ENCODE results near the gene DPP6.

Gene DPP6

DNA sequence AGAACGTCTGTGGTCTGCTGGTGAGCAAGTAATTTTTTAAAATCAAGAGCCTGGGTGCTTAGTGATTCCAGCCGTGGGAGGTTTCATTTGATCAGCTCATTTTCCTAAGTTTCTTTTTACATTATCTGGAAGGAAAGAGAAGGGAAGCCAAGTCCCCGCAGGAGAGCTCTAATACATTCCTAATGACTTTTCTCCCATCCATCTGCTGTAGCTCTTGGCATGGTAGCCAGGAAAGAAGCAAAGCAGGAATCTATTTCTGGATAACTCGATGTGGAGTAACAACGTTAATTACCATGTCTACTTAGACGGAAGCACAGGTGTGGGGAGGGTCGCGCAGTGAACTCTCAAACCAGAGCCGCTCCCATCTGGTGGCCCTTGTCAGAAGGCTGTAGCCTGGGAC is 828.8 kb downstream of the DPP6 start:
- no peaks in the 10 kb centered on the region for H3K4me1 ChIP-seq (ENCODE audit: insufficient read depth, low read length)
- no peak overlapping the region for H3K4me3 ChIP-seq (ENCODE audit: low read length)
- no peaks in the 10 kb centered on the region for H3K36me3 ChIP-seq (ENCODE audit: insufficient read depth, low read length)

DNA sequence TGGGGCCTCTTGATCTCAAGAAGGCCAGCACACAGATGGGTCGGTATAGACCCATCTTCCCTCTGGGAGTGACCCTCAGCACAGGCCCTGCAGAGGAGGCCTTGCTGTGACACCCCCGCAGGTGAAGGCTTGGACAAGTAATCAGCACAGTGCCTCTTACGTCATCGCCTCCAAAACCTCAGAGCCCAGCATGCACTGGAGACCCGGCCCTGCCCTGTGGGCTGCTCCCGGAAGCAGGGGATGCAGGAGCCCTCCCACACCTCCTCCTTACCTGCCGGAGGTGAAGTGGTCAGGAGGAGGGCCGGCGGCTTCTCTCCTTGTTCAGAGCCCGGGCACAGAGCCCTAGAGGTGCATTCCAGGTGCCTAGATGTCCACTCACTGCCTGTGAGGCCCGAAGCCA is 829.3 kb downstream of the DPP6 start:
- Histone ChIP-seq H3K4me3 (ENCODE audit: low read length) (no peak overlapping the region), H3K9me3 (ENCODE audit: low read length) (no peaks in the 10 kb centered on the region), H3K4me1 (ENCODE audit: insufficient read depth, low read length) (no peaks in the 10 kb centered on the region), H3K36me3 (ENCODE audit: insufficient read depth, low read length) (no peaks in the 10 kb centered on the region), H3K27me3 (ENCODE audit: insufficient read depth, low read length) (peaks cover 5% of the 10 kb centered on the region), H2AFZ (ENCODE audit: low read depth, low read length) (no peak overlapping the region)

More for the DNA sequence above, 828.8 kb downstream of the DPP6 start:
- Histone ChIP-seq H3K27me3 (ENCODE audit: insufficient read depth, low read length) (peaks cover under 1% of the 10 kb centered on the region), H2AFZ (ENCODE audit: low read depth, low read length) (no peak overlapping the region), H3K9me3 (ENCODE audit: low read length) (no peaks in the 10 kb centered on the region)

DNA sequence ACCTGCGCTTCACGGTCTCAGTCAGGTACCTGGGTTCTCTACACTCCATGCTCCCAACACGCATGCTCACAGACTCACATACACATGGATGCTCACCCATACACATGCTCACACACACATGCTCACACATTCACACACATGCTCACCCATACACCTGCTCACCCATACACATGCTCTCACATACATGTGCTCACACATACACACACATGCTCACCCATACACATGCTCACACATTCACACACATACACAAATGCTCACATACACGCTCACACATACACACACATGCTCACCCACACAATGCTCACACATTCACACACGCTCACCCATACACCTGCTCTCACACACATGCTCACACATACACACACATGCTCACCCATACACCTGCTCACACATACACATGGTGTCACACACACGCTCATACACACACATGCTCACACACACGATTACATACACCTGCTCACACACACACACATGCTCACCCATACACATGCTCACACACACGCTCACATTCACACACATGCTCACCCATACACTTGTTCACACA is 830.8 kb downstream of the DPP6 start:
- no peak overlapping the region for H2AFZ ChIP-seq (ENCODE audit: low read depth, low read length)
- H3K4me3 ChIP-seq (ENCODE audit: low read length) = no peak overlapping the region
- no peaks in the 10 kb centered on the region for H3K9me3 ChIP-seq (ENCODE audit: low read length)
- H3K27me3 ChIP-seq (ENCODE audit: insufficient read depth, low read length) = peaks cover 9% of the 10 kb centered on the region
- H3K36me3 ChIP-seq (ENCODE audit: insufficient read depth, low read length) = no peaks in the 10 kb centered on the region
- H3K4me1 ChIP-seq (ENCODE audit: insufficient read depth, low read length) = no peaks in the 10 kb centered on the region

DNA sequence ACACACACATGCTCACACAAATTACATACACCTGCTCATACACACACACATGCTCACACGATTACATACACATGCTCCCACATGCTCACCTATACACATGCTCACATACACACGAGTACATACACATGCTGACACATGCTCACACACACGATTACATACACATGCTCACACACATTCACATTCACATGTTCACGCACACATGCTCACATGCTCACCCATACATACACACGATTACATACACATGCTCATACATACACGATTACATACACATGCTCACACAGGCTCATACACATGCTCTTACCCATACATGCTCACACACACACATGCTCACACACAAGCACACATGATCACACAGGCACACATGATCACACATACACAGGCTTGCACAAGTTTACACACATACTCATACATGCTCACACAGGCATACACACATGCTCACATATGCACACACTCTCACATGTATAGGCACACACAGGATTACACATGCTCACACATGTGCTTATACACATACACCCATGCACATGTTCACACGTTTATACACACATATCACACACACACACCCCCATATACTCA is 832.2 kb downstream of the DPP6 start:
- no peaks in the 10 kb centered on the region for H3K36me3 ChIP-seq (ENCODE audit: insufficient read depth, low read length)

DNA sequence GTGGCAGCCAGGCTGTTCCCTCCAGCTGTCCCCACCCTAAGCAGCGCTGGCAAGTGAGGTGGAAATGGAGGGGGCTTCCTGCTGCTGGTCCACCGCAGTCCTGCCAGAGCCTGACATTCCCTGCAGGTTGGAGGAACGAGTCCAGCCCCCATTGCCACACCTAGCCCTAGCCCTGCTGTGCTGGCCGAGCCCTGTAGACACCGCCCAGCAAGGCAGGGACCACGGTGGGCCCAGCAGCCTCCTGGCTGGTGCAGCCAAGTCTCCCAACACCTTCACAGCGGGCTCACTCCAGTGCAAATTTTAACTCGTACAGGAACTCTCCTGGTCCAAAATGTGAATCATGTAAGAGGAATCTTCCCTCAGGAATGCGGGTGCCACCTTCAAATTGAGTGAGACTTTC is 834.4 kb downstream of the DPP6 start:
- peaks cover 18% of the 10 kb centered on the region for H3K27me3 ChIP-seq (ENCODE audit: insufficient read depth, low read length)
- peaks cover 1% of the 10 kb centered on the region for H3K9me3 ChIP-seq (ENCODE audit: low read length)
- no peak overlapping the region for H2AFZ ChIP-seq (ENCODE audit: low read depth, low read length)
- no peaks in the 10 kb centered on the region for H3K36me3 ChIP-seq (ENCODE audit: insufficient read depth, low read length)
- H3K4me3 ChIP-seq (ENCODE audit: low read length) = no peak overlapping the region
- no peaks in the 10 kb centered on the region for H3K4me1 ChIP-seq (ENCODE audit: insufficient read depth, low read length)

More for the DNA sequence above, 832.2 kb downstream of the DPP6 start:
- no peaks in the 10 kb centered on the region for H3K4me1 ChIP-seq (ENCODE audit: insufficient read depth, low read length)
- peaks cover 9% of the 10 kb centered on the region for H3K27me3 ChIP-seq (ENCODE audit: insufficient read depth, low read length)
- H3K9me3 ChIP-seq (ENCODE audit: low read length) = no peaks in the 10 kb centered on the region
- no peak overlapping the region for H3K4me3 ChIP-seq (ENCODE audit: low read length)
- no peak overlapping the region for H2AFZ ChIP-seq (ENCODE audit: low read depth, low read length)

DNA sequence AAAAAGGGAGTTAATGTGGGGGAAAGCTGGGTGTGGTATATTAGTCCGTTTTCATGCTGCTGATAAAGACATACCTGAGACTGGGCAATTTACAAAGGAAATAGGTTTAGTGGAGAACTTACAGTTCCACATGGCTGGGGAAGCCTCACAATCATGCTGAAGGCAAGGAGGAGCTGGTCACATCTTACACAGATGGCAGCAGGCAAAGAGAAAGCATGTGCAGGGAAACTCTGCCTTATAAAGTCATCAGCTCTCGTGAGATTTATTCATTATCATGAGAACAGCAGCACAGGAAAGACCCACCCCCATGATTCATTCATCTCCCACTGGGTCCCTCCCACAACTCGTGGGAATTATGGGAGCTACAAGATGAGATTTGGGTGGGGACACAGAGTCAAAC is 836.5 kb downstream of the DPP6 start:
- no peaks in the 10 kb centered on the region for H3K36me3 ChIP-seq (ENCODE audit: insufficient read depth, low read length)
- no peaks in the 10 kb centered on the region for H3K4me1 ChIP-seq (ENCODE audit: insufficient read depth, low read length)
- H3K27me3 ChIP-seq (ENCODE audit: insufficient read depth, low read length) = peaks cover 22% of the 10 kb centered on the region
- H3K4me3 ChIP-seq (ENCODE audit: low read length) = no peak overlapping the region
- no peak overlapping the region for H2AFZ ChIP-seq (ENCODE audit: low read depth, low read length)
- H3K9me3 ChIP-seq (ENCODE audit: low read length) = peaks cover 1% of the 10 kb centered on the region

DNA sequence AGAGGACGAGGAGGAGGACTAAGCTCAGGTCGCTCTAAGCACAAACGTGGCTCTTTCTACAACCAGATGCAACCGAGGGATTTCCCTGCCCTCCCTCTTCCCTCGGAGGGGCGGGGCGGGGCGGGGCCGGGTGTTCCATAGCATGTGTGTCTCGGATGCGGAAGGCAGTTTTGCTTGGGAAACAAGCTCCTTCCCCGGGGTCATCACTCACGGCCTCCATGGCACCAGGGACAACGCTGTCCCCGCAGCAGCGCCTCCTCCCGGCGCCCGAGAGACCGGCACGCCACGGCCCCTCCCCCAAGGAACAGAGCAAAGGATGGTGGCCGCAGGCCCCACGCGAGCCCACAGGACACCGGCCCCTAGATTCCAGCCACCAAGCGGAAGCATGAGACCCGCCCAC is 840.3 kb downstream of the DPP6 start:
- no peak overlapping the region for H3K4me3 ChIP-seq (ENCODE audit: low read length)
- no peak overlapping the region for H2AFZ ChIP-seq (ENCODE audit: low read depth, low read length)
- H3K36me3 ChIP-seq (ENCODE audit: insufficient read depth, low read length) = no peaks in the 10 kb centered on the region

DNA sequence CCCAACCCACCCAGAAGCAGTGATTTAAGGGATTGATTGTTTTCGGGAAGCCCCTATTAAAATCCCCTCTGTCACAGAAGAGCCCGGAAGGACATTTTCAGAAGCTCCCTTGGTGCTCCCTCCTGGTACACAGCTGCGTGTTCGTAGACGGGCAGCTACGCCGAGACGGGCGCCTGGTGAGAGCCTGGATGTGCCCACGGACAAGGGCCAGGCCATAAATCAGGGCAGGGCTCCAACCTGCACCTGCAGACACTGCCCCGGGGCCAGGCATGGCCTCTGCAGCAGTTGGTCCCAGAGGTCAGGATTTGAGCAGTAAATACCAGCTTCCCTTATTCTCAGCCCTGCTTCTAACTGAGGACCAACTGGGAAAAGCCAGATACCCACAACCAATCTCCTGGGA is 843.9 kb downstream of the DPP6 start:
- Histone ChIP-seq H3K27me3 (ENCODE audit: insufficient read depth, low read length) (peaks cover 10% of the 10 kb centered on the region), H2AFZ (ENCODE audit: low read depth, low read length) (no peak overlapping the region), H3K9me3 (ENCODE audit: low read length) (peaks cover 1% of the 10 kb centered on the region), H3K4me1 (ENCODE audit: insufficient read depth, low read length) (no peaks in the 10 kb centered on the region), H3K36me3 (ENCODE audit: insufficient read depth, low read length) (no peaks in the 10 kb centered on the region), H3K4me3 (ENCODE audit: low read length) (no peak overlapping the region)

More for the DNA sequence above, 840.3 kb downstream of the DPP6 start:
- peaks cover 1% of the 10 kb centered on the region for H3K9me3 ChIP-seq (ENCODE audit: low read length)
- no peaks in the 10 kb centered on the region for H3K4me1 ChIP-seq (ENCODE audit: insufficient read depth, low read length)
- H3K27me3 ChIP-seq (ENCODE audit: insufficient read depth, low read length) = peaks cover 15% of the 10 kb centered on the region

DNA sequence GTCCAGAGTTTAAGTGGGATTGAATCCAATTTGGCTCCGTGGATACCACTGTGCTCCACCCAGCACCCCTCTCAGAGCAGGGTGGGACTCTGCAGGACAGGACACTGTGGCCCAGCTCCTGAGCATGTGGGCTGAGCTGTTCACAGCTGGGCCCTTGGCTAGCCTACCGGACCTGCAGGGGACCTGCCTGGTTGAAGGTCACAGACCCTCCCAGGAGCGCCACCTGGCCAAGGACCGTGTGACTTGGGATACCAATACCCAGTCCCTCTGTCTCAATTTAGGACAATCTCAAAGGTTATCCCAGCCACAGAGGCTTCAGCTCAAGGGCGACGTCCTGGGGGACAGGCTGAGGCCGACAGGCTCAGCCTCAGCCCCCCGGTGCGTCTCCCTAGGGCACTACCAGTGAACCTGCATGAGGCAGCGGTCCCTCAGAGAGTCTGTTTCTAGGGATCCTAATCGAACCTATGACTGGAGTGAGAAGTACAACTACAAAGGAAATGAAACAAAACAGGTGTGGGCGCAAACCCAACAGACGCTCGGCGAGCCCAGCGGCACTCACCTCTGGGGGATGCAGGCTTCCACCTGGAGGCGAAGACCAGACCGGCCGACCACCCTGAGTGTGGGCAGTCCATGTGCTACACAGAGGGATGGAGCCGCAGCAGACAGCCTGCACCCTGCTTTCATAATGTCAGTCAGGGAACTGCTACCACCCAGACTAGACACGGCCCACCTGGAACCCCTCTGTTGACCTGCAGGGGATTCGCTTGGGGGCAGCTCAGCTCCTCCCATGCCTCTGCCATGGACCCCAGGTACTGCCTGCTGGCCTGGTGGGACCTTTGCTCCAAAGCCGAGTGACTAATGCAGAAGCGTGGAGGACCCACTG is 847.0 kb downstream of the DPP6 start:
- Histone ChIP-seq H3K4me3 (ENCODE audit: low read length) (no peak overlapping the region), H3K4me1 (ENCODE audit: insufficient read depth, low read length) (no peaks in the 10 kb centered on the region)

DNA sequence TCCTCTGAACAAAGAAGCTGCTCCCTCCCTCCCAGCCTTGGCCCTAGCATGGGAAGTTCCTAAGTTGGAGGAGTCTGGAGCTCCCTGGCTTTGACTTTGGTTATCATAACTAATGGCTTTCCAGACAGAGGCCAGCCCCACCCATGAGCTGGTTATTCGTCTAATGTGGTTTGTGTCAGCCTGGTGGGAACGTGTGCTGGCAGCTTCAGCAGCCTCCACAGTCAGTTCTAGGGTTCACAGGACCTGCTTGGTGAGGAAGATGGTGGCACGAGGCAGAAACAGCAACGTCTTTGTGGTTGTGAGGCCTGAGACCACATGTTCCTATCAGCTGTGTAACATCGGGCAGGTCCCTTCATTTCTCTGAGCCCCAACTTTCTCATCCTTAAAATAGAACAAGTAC is 847.7 kb downstream of the DPP6 start:
- Histone ChIP-seq H3K4me1 (ENCODE audit: insufficient read depth, low read length) (no peaks in the 10 kb centered on the region), H3K27me3 (ENCODE audit: insufficient read depth, low read length) (peaks cover 3% of the 10 kb centered on the region), H3K36me3 (ENCODE audit: insufficient read depth, low read length) (no peaks in the 10 kb centered on the region), H2AFZ (ENCODE audit: low read depth, low read length) (no peak overlapping the region), H3K9me3 (ENCODE audit: low read length) (no peaks in the 10 kb centered on the region), H3K4me3 (ENCODE audit: low read length) (no peak overlapping the region)

More for the DNA sequence above, 847.0 kb downstream of the DPP6 start:
- no peak overlapping the region for H2AFZ ChIP-seq (ENCODE audit: low read depth, low read length)
- H3K36me3 ChIP-seq (ENCODE audit: insufficient read depth, low read length) = no peaks in the 10 kb centered on the region
- H3K9me3 ChIP-seq (ENCODE audit: low read length) = no peaks in the 10 kb centered on the region
- peaks cover 3% of the 10 kb centered on the region for H3K27me3 ChIP-seq (ENCODE audit: insufficient read depth, low read length)

DNA sequence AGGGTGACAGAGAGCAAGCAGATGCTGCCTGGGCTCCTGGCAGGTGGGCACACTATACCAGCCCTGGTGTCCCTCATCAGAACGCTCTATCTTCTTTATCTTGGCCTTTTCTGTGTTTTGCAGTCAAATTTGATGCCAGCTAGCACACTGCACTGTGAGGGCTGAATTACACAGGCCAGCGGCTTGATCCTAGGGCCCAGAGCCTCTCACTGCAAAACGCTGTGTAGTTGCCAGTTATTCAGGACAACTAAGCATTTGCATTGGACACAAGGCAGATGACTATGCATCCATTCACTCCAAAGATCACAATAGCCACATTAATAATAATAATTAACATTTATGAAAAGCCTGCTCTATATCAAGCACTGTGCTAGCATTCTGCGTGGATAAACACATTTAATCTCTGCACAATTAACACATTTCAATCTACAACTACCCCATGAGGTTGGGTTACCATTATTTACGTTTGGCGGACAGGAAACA is 850.4 kb downstream of the DPP6 start:
- H3K27me3 ChIP-seq (ENCODE audit: insufficient read depth, low read length) = peaks cover 3% of the 10 kb centered on the region
- H2AFZ ChIP-seq (ENCODE audit: low read depth, low read length) = no peak overlapping the region
- no peaks in the 10 kb centered on the region for H3K4me1 ChIP-seq (ENCODE audit: insufficient read depth, low read length)
- H3K36me3 ChIP-seq (ENCODE audit: insufficient read depth, low read length) = no peaks in the 10 kb centered on the region
- peaks cover under 1% of the 10 kb centered on the region for H3K9me3 ChIP-seq (ENCODE audit: low read length)
- no peak overlapping the region for H3K4me3 ChIP-seq (ENCODE audit: low read length)

DNA sequence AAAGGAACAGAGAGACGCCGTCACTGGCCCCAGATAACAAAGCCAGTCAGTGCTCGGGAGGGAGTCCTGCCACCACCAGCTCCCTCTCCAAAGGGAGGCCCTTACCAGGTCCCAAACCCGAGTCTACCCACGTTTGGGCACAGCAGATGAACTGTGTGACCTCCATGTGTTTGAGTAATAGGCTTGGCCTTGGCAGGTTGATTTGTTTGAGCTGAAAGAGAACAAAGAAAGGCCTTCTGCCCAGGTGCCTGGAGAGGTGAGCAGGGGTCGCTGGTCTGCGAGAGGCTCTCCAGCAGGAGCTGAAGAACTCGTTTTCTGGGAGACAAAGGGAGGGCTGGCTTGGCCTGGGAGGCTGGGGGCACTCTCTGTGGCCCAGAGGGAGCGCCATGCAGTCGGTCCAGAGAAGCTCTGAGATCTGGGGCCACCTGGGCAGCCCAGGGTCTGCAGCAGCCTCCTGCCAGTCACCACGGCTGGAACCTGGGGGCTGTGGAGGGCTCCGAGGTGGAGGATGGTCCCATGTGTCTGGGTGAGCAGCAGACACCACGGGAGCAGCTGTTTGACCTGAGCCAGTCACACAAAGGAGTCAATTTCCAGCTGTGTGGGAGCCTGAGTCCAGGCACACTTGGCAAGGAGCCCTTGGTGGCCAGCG is 851.0 kb downstream of the DPP6 start:
- Histone ChIP-seq H2AFZ (ENCODE audit: low read depth, low read length) (no peak overlapping the region), H3K9me3 (ENCODE audit: low read length) (peaks cover 2% of the 10 kb centered on the region), H3K4me1 (ENCODE audit: insufficient read depth, low read length) (no peaks in the 10 kb centered on the region), H3K4me3 (ENCODE audit: low read length) (no peak overlapping the region), H3K27me3 (ENCODE audit: insufficient read depth, low read length) (peaks cover 3% of the 10 kb centered on the region), H3K36me3 (ENCODE audit: insufficient read depth, low read length) (no peaks in the 10 kb centered on the region)

DNA sequence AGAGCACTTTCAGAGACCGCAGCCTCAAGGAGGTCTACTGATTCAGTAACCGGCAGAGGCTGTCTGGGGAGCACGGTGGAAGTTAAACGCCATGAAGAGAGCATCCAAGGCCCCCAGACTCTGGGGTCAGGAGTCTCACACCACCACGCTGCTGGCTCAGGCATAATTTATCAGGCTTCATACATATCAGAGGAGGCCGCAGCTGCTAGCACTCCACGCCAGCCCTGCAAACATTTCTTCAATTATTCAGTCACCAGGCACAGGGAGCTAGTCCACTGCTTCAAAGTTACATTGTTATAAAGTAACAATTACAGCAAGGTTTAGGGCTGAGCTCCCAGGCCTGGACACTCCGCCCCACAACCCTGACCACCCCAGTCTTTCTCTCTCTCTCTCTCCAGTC is 852.9 kb downstream of the DPP6 start:
- no peaks in the 10 kb centered on the region for H3K36me3 ChIP-seq (ENCODE audit: insufficient read depth, low read length)
- peaks cover 2% of the 10 kb centered on the region for H3K9me3 ChIP-seq (ENCODE audit: low read length)

More for the DNA sequence above, 852.9 kb downstream of the DPP6 start:
- Histone ChIP-seq H3K4me3 (ENCODE audit: low read length) (no peak overlapping the region), H3K27me3 (ENCODE audit: insufficient read depth, low read length) (no peaks in the 10 kb centered on the region), H2AFZ (ENCODE audit: low read depth, low read length) (no peak overlapping the region), H3K4me1 (ENCODE audit: insufficient read depth, low read length) (no peaks in the 10 kb centered on the region)
